Vagina (tissue), 2 donors: ENCODE results near the gene KCNH3. TPM values are rescaled to one million over a fixed set of nuclear protein-coding genes. Genes with fewer than 3 reads are reported as not detected.

Experiments
- DNase-seq, 2 donors: peaks; one replicate each; pipeline ENCODE4 v3.0.0-alpha.2; 2017; ENCODE audit errors: extremely low spot score in 2 of 2
- H3K27ac ChIP-seq: fragments of 200-600 bp; sonication (generic); one replicate; pipeline ENCODE4 v1.5.1; 2019
- H3K27me3 ChIP-seq: fragments of 200-600 bp; sonication (generic); one replicate; pipeline ENCODE4 v1.5.1; 2019
- H3K36me3 ChIP-seq, 2 donors: fragments of 200-600 bp; sonication (generic); one replicate each; pipeline ENCODE4 v1.5.1; 2017 to 2019
- H3K4me1 ChIP-seq: fragments of 200-600 bp; sonication (generic); one replicate; pipeline ENCODE4 v1.5.1; 2019
- H3K4me3 ChIP-seq, 2 donors: fragments of 200-600 bp; sonication (generic); 1 replicate in 1 of 2; 2 replicates in 1 of 2; pipeline ENCODE4 v1.5.1; 2016 to 2019
- H3K9me3 ChIP-seq: fragments of 200-600 bp; sonication (generic); one replicate; pipeline ENCODE4 v1.5.1; 2019
- CTCF ChIP-seq, 3 experiments: fragments of 450-650 bp in 2 of 3; fragments of 200-600 bp in 1 of 3; sonication (generic) in 1 of 3; IDR thresholded peaks; one replicate each; pipeline ENCODE4 v1.5.1; 2017 to 2019; ENCODE audit warnings: antibody characterized with exemption in 3 of 3, mild to moderate bottlenecking in 2 of 3, moderate library complexity in 2 of 3
- POLR2A ChIP-seq, 2 donors: fragments of 450-650 bp; IDR thresholded peaks; one replicate each; pipeline ENCODE4 v1.6.1; 2017; ENCODE audit warnings: antibody characterized with exemption in 2 of 2, mild to moderate bottlenecking in 2 of 2, moderate library complexity in 2 of 2
- POLR2AphosphoS5 ChIP-seq, 2 donors: sonication (generic); formaldehyde crosslinking; IDR thresholded peaks; one replicate each; pipeline ENCODE4 v1.9.0; 2017; ENCODE audit warnings: antibody characterized with exemption in 2 of 2, mild to moderate bottlenecking in 2 of 2, low read depth in 1 of 2; ENCODE audit not compliant: insufficient read depth in 1 of 2
- intact Hi-C: fragments of 100-400 bp; cut with DNase I; formaldehyde crosslinking; loops from one replicate; pipeline ENCODE4 v1.15.1; 2023
- total RNA-seq: library from RNA; depleted of rRNA; stranded (reverse); fragments of >200 nt; gene quantifications from one replicate; pipeline ENCODE4 v1.2.3, GENCODE V29; 2016

Gene KCNH3
- total RNA-seq, 1 donor from 2014 or later, result not detected

- Histone ChIP-seq H3K36me3 (no peaks in the 10 kb centered on the region), H3K27me3 (peaks cover 4% of the 10 kb centered on the region), H3K4me1 (peaks cover 15% of the 10 kb centered on the region), H3K4me3 (peak overlapping the region; percentile 48 to 57), H3K9me3 (no peaks in the 10 kb centered on the region), H3K27ac (no peak overlapping the region)
- intact Hi-C loops, result no loop called here
- no peak for DNase-seq
- TF ChIP-seq POLR2AphosphoS5 (IDR thresholded peaks at IDR 0.05; ENCODE audit: insufficient read depth in 1 of 2, low read depth in 1 of 2) (no peak), POLR2A (IDR thresholded peaks at IDR 0.05) (no peak)
Observed at GRCh38 chr12:49537752-49538509, 899 bp upstream of the KCNH3 start.

GRCh38 chr12:49539406-49540228 lies 787 bp downstream of the KCNH3 start:
- intact Hi-C loops, result no loop called here
- H3K27me3 ChIP-seq, result peaks cover 4% of the 10 kb centered on the region
- no peak for TF ChIP-seq CTCF (IDR thresholded peaks at IDR 0.05)
- no peak for TF ChIP-seq POLR2A (IDR thresholded peaks at IDR 0.05)
- no peak for TF ChIP-seq POLR2AphosphoS5 (IDR thresholded peaks at IDR 0.05; ENCODE audit: insufficient read depth in 1 of 2, low read depth in 1 of 2)

DNA sequence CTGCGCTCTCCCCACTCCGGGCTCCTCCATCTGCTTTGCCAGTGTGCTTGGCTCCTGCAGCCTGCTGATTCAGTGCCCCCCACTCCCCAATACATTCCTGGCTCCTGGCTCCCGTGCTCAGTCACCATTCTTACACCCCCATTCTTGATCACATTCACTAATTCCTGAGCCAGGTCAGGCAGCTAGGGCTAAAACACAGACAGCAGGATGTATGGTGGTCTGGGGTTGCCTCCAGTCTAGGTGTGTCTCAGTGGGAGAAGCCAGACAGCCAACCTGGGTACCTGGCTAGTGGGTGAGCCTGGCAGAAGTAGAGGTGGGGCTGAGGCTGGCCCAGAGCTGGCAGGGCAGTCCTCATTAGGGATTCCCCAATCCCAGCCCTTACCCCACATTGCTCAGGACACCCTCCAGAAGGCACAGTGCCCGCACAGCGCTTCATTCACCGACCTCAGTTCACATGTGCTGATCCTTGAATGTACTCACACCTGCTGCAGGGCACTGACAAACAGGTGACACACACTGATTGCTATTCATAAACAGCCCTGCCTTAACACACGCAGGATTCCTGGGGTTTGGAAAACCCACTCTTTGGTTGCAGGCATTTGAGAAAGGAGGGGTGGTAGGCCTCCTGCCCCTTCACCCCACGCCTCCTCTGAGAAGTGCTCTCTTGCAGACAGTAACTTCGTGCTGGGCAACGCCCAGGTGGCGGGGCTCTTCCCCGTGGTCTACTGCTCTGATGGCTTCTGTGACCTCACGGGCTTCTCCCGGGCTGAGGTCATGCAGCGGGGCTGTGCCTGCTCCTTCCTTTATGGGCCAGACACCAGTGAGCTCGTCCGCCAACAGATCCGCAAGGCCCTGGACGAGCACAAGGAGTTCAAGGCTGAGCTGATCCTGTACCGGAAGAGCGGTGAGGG lies 1.7 kb downstream of the KCNH3 start:
- no peak overlapping the region for H3K27ac ChIP-seq
- intact Hi-C loops, result no loop called here
- H3K9me3 ChIP-seq, result no peaks in the 10 kb centered on the region
- no peak for DNase-seq
- H3K4me1 ChIP-seq, result peaks cover 15% of the 10 kb centered on the region
- no peak overlapping the region for H3K4me3 ChIP-seq
- no peaks in the 10 kb centered on the region for H3K36me3 ChIP-seq
- peaks cover 4% of the 10 kb centered on the region for H3K27me3 ChIP-seq
- TF ChIP-seq CTCF (IDR thresholded peaks at IDR 0.05), result no peak
- TF ChIP-seq POLR2AphosphoS5 (IDR thresholded peaks at IDR 0.05; ENCODE audit: insufficient read depth in 1 of 2, low read depth in 1 of 2), result no peak
- no peak for TF ChIP-seq POLR2A (IDR thresholded peaks at IDR 0.05)

More at GRCh38 chr12:49539406-49540228, 787 bp downstream of the KCNH3 start:
- Histone ChIP-seq H3K27ac (no peak overlapping the region), H3K4me1 (peaks cover 15% of the 10 kb centered on the region), H3K36me3 (no peaks in the 10 kb centered on the region), H3K4me3 (peak overlapping the region; percentile 48 to 57), H3K9me3 (no peaks in the 10 kb centered on the region)
- no peak for DNase-seq

DNA sequence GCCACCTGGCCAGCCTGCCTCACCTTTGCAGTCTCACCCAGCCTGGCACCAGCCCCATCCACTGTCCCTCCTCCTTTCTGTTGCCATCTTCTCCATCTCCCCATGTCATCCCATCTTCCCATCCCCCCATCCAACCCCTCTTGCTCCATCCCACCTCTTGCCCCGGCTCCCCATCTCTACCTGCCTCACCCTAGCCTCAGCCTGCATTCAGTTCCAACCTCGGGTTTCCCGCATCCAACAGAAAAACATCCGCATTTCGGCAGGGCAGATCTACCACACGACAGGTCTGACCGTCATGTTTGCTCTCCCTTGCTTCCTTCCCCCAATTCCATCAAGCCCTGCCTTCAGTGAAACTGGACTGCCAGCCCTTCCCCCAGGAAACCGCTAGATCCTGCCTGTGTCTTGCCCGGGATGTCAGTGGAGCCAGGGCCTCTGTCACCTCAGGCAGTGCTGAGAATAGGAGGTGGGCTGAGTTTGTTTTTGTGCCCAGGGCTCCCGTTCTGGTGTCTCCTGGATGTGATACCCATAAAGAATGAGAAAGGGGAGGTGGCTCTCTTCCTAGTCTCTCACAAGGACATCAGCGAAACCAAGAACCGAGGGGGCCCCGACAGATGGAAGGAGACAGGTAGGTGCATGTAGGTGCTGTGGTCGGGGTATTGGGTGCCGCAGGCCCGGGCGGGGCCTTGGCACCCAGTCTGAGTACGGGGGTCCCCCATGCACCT lies 2.5 kb downstream of the KCNH3 start:
- Histone ChIP-seq H3K9me3 (no peaks in the 10 kb centered on the region), H3K36me3 (no peaks in the 10 kb centered on the region), H3K4me1 (peaks cover 15% of the 10 kb centered on the region), H3K27me3 (peaks cover 4% of the 10 kb centered on the region), H3K27ac (no peak overlapping the region), H3K4me3 (no peak overlapping the region)
- TF ChIP-seq POLR2A (IDR thresholded peaks at IDR 0.05), result no peak
- no peak for TF ChIP-seq CTCF (IDR thresholded peaks at IDR 0.05)
- no peak for TF ChIP-seq POLR2AphosphoS5 (IDR thresholded peaks at IDR 0.05; ENCODE audit: insufficient read depth in 1 of 2, low read depth in 1 of 2)
- no peak for DNase-seq
- intact Hi-C loops, result no loop called here
